HCT116 (cell line): ENCODE measurements around the gene PGS1. TPM values are rescaled to one million over a fixed set of nuclear protein-coding genes. Genes with fewer than 3 reads are reported as not detected.

Experiments
- ATAC-seq: fragments of 200-7000 bp; cut with Tn5 transposase; 2 replicates; pipeline ENCODE4 v1.9.1; 2020; ENCODE audit warnings: mild to moderate bottlenecking, moderate library complexity
- BruUV-seq: library from RNA; stranded (reverse); fragments of 400-500 nt; replicated peaks from 2 replicates; lab custom pipeline; 2021; lab: Mats Ljungman, UMichigan
- CTCF ChIA-PET: fragments of 300-600 bp; sonication (Branson Sonifier 250); formaldehyde crosslinking; loops from one replicate; lab custom pipeline; 2021; ENCODE audit warnings: antibody characterized with exemption; lab: Charles Lee
- POLR2A ChIA-PET: fragments of 300-600, 350-600 bp; sonication (Branson Sonifier 250); formaldehyde crosslinking; loops from one replicate; lab custom pipeline; 2021; ENCODE audit warnings: antibody characterized with exemption; lab: Charles Lee
- RAD21 ChIA-PET, 2 experiments: fragments of 300-600 bp; sonication (Branson Sonifier 250); formaldehyde crosslinking; loops; one replicate each; lab custom pipeline; 2023; ENCODE audit warnings: low total read pairs in 2 of 2; ENCODE audit not compliant: uncharacterized antibody in 2 of 2, unreplicated experiment in 2 of 2, low non-redundant PET in 1 of 2; lab: Charles Lee
- DNase-seq: peaks from one replicate; pipeline ENCODE4 v3.0.0-alpha.2; 2010; ENCODE audit warnings: low read depth, low spot score
- H2AFZ ChIP-seq: fragments of 200-600 bp; shearing (Covaris generic), sonication (generic); 2 replicates; pipeline ENCODE4 v1.6.1; 2017; ENCODE audit warnings: low read depth, mixed run types, mixed read lengths, antibody characterized with exemption, low read length; ENCODE audit not compliant: poor library complexity, severe bottlenecking
- H3K27ac ChIP-seq: 2 replicates; pipeline ENCODE4 v1.5.1; 2012; ENCODE audit warnings: low read depth, low read length
- H3K27me3 ChIP-seq: fragments of 200-600 bp; sonication (generic); 2 replicates; pipeline ENCODE4 v1.6.1; 2016; ENCODE audit warnings: mixed run types, low read length, mixed read lengths; ENCODE audit not compliant: insufficient read depth
- H3K36me3 ChIP-seq, 2 experiments: fragments of 200-500 bp in 1 of 2; fragments of 200-600 bp in 1 of 2; sonication (Bioruptor generic) in 1 of 2; sonication (generic) in 1 of 2; 2 replicates each; pipeline versions ENCODE4 v1.5.1 to v1.6.1; 2014 to 2016; ENCODE audit warnings: low read length in 2 of 2, inconsistent platforms in 1 of 2, mixed read lengths in 1 of 2, mixed run types in 1 of 2; ENCODE audit not compliant: insufficient read depth in 2 of 2, control insufficient read depth in 1 of 2
- H3K4me1 ChIP-seq, 2 experiments: fragments of 200-600 bp in 1 of 2; sonication (generic) in 1 of 2; 2 replicates each; pipeline versions ENCODE4 v1.5.1 to v1.6.1; 2012 to 2017; ENCODE audit warnings: low read length in 2 of 2, inconsistent platforms in 1 of 2, mild to moderate bottlenecking in 1 of 2, mixed read lengths in 1 of 2, mixed run types in 1 of 2, moderate library complexity in 1 of 2; ENCODE audit not compliant: insufficient read depth in 2 of 2, control insufficient read depth in 1 of 2
- H3K4me2 ChIP-seq: fragments of 200-600 bp; sonication (generic); 2 replicates; pipeline ENCODE4 v1.6.1; 2017; ENCODE audit warnings: mixed run types, low read length, mixed read lengths
- H3K4me3 ChIP-seq, 2 experiments: fragments of 200-600 bp in 1 of 2; sonication (generic) in 1 of 2; replicated peaks in 1 of 2; 2 replicates each; pipeline ENCODE4 v1.5.1; 2011 to 2016; ENCODE audit warnings: low read length in 2 of 2, control low read depth in 1 of 2, low read depth in 1 of 2, mild to moderate bottlenecking in 1 of 2, mixed read lengths in 1 of 2, mixed run types in 1 of 2
- H3K79me2 ChIP-seq: fragments of 200-600 bp; sonication (generic); 2 replicates; pipeline ENCODE4 v1.6.1; 2017; ENCODE audit warnings: mild to moderate bottlenecking, mixed run types, low read length, moderate library complexity, mixed read lengths; ENCODE audit not compliant: insufficient read depth
- H3K9ac ChIP-seq: fragments of 200-600 bp; sonication (generic); 2 replicates; pipeline ENCODE4 v1.6.1; 2016; ENCODE audit warnings: low read length, mixed read lengths
- H3K9me2 ChIP-seq: fragments of 200-600 bp; sonication (generic), shearing (Covaris generic); 2 replicates; pipeline ENCODE4 v1.6.1; 2017; ENCODE audit warnings: mixed run types, mild to moderate bottlenecking, moderate library complexity; ENCODE audit not compliant: insufficient read depth
- H3K9me3 ChIP-seq, 2 experiments: fragments of 200-500 bp in 1 of 2; fragments of 200-600 bp in 1 of 2; sonication (Bioruptor generic) in 1 of 2; sonication (generic) in 1 of 2; 2 replicates each; pipeline ENCODE4 v1.6.1; 2014 to 2017; ENCODE audit warnings: low read length in 2 of 2, mixed read lengths in 2 of 2, inconsistent platforms in 1 of 2, low read depth in 1 of 2, mild to moderate bottlenecking in 1 of 2, mixed run types in 1 of 2, moderate library complexity in 1 of 2; ENCODE audit not compliant: control insufficient read depth in 1 of 2, insufficient read depth in 1 of 2
- H4K20me1 ChIP-seq: fragments of 200-600 bp; sonication (generic), shearing (Covaris generic); 2 replicates; pipeline ENCODE4 v1.6.1; 2017; ENCODE audit warnings: mixed run types, mild to moderate bottlenecking, moderate library complexity; ENCODE audit not compliant: insufficient read depth
- EZH2 ChIP-seq: fragments of 200-600 bp; sonication (generic); IDR thresholded peaks from 2 replicates; pipeline ENCODE4 v1.6.1; 2017; ENCODE audit warnings: antibody characterized with exemption, mixed run types
- EZH2phosphoT487 ChIP-seq: fragments of 200-600 bp; IDR thresholded peaks from 2 replicates; pipeline ENCODE4 v1.6.1; 2018; ENCODE audit warnings: antibody characterized with exemption, borderline replicate concordance
- SRF ChIP-seq: IDR thresholded peaks from 2 replicates; pipeline ENCODE4 v1.6.1; 2012; ENCODE audit warnings: low read depth
- ZNF274 ChIP-seq: fragments of 200-500 bp; sonication (Bioruptor generic); IDR thresholded peaks from 2 replicates; pipeline ENCODE4 v1.6.1; 2014; ENCODE audit warnings: mild to moderate bottlenecking, low read depth, low read length, inconsistent platforms
- intact Hi-C: fragments of 100-400 bp; cut with micrococcal nuclease; formaldehyde crosslinking; loops from 2 replicates; pipeline ENCODE4 v1.10.0; 2022
- total RNA-seq: library from RNA; stranded (reverse); gene quantifications from one replicate; pipeline ENCODE4 v1.2.1, GENCODE V29; 2021; ENCODE audit not compliant: unreplicated experiment

The PGS1 gene
- total RNA-seq, 1 experiment from 2014 or later: 44.4 TPM

GRCh38 chr17:78426293-78426879, 47.9 kb downstream of the PGS1 start:
- POLR2A ChIA-PET: no interaction called here
- no peak for ATAC-seq

GRCh38 chr17:78427140-78427539, 48.7 kb downstream of the PGS1 start:
- ATAC-seq (no peak), DNase-seq (no peak)
- H3K9me2 ChIP-seq: no peaks in the 10 kb centered on the region
- H3K79me2 ChIP-seq: peaks cover 8% of the 10 kb centered on the region; the same call in 1 of the 2 replicates
- BruUV-seq: no TSS peak
- H3K27me3 ChIP-seq: no peaks in the 10 kb centered on the region
- H3K4me3 ChIP-seq: no peak overlapping the region
- H4K20me1 ChIP-seq: no peaks in the 10 kb centered on the region
- H3K9me3 ChIP-seq: no peaks in the 10 kb centered on the region
- RAD21 ChIA-PET: no interaction called here
- intact Hi-C loops: loop anchor here (10.0 kb wide), 2 partner anchors 312 to 342 kb away; no protein-coding TSS in a partner anchor
- no peak overlapping the region for H3K9ac ChIP-seq
- no peak overlapping the region for H2AFZ ChIP-seq
- H3K36me3 ChIP-seq: peaks cover 24 to 42% of the 10 kb centered on the region in 2 experiments; a peak in 3 of 4 replicates
- no peaks in the 10 kb centered on the region for H3K4me1 ChIP-seq
- POLR2A ChIA-PET: no interaction called here
- TF ChIP-seq EZH2: no peak
- no peak for TF ChIP-seq EZH2phosphoT487
- CTCF ChIA-PET: no interaction called here
- no peak overlapping the region for H3K4me2 ChIP-seq
- H3K27ac ChIP-seq: no peak overlapping the region

More at GRCh38 chr17:78426293-78426879, 47.9 kb downstream of the PGS1 start:
- no peak for TF ChIP-seq ZNF274
- no peak for TF ChIP-seq SRF
- CTCF ChIA-PET: no interaction called here
- no peak overlapping the region for H3K9ac ChIP-seq
- H3K9me3 ChIP-seq: no peaks in the 10 kb centered on the region
- no TSS peak for BruUV-seq
- no peak overlapping the region for H3K4me2 ChIP-seq
- H3K27ac ChIP-seq: no peak overlapping the region
- no peaks in the 10 kb centered on the region for H3K9me2 ChIP-seq
- no peak overlapping the region for H3K4me3 ChIP-seq
- H3K36me3 ChIP-seq: peaks cover 24 to 42% of the 10 kb centered on the region in 2 experiments; a peak in 3 of 4 replicates
- DNase-seq: no peak
- no peak overlapping the region for H2AFZ ChIP-seq
- H3K79me2 ChIP-seq: peaks cover 8% of the 10 kb centered on the region; the same call in 1 of the 2 replicates
- H4K20me1 ChIP-seq: no peaks in the 10 kb centered on the region
- H3K27me3 ChIP-seq: no peaks in the 10 kb centered on the region
- intact Hi-C loops: loop anchor here (10.0 kb wide), 2 partner anchors 312 to 342 kb away; no protein-coding TSS in a partner anchor
- H3K4me1 ChIP-seq: no peaks in the 10 kb centered on the region
- RAD21 ChIA-PET: no interaction called here
